Fibroblast of the conjunctiva (primary cell): ENCODE data around the gene BCAS1.

Experiments
- DNase-seq: peaks from one replicate; pipeline ENCODE4 v3.0.0-alpha.2; 2010; ENCODE audit warnings: low read depth

The BCAS1 gene

GRCh38 chr20:54103067-54103761 is 32.8 kb upstream of the BCAS1 start:
- peak; percentile 34 for DNase-seq

- DNase-seq: no peak
Measured at GRCh38 chr20:54102543-54102942, 32.1 kb upstream of the BCAS1 start.

GRCh38 chr20:54100563-54100962 is 30.2 kb upstream of the BCAS1 start:
- DNase-seq: no peak

- DNase-seq: no peak
Measured at GRCh38 chr20:54099894-54100293, 29.5 kb upstream of the BCAS1 start.

- DNase-seq: no peak
Measured at GRCh38 chr20:54098047-54098446, 27.7 kb upstream of the BCAS1 start.

- DNase-seq: no peak
Measured at GRCh38 chr20:54097236-54097529, 26.8 kb upstream of the BCAS1 start.

GRCh38 chr20:54095824-54096223 is 25.4 kb upstream of the BCAS1 start:
- no peak for DNase-seq

- DNase-seq: no peak
Measured at GRCh38 chr20:54094268-54094580, 23.8 kb upstream of the BCAS1 start.

GRCh38 chr20:54093423-54094267 is 23.3 kb upstream of the BCAS1 start:
- DNase-seq: no peak

GRCh38 chr20:54092021-54092420 is 21.6 kb upstream of the BCAS1 start:
- DNase-seq: no peak

GRCh38 chr20:54091120-54091480 is 20.7 kb upstream of the BCAS1 start:
- no peak for DNase-seq

GRCh38 chr20:54090230-54091119 is 20.1 kb upstream of the BCAS1 start:
- no peak for DNase-seq

- no peak for DNase-seq
Measured at GRCh38 chr20:54088430-54088829, 18.0 kb upstream of the BCAS1 start.

- no peak for DNase-seq
Measured at GRCh38 chr20:54086507-54087039, 16.2 kb upstream of the BCAS1 start.

- no peak for DNase-seq
Measured at GRCh38 chr20:54085910-54086309, 15.5 kb upstream of the BCAS1 start.

GRCh38 chr20:54085425-54085824 is 15.0 kb upstream of the BCAS1 start:
- DNase-seq: no peak

GRCh38 chr20:54084727-54085388 is 14.5 kb upstream of the BCAS1 start:
- no peak for DNase-seq

GRCh38 chr20:54084193-54084592 is 13.8 kb upstream of the BCAS1 start:
- no peak for DNase-seq

GRCh38 chr20:54083459-54083858 is 13.1 kb upstream of the BCAS1 start:
- DNase-seq: no peak

- DNase-seq: no peak
Measured at GRCh38 chr20:54082100-54082499, 11.7 kb upstream of the BCAS1 start.

- DNase-seq: no peak
Measured at GRCh38 chr20:54079652-54080051, 9.3 kb upstream of the BCAS1 start.

- no peak for DNase-seq
Measured at GRCh38 chr20:54078296-54078984, 8.0 kb upstream of the BCAS1 start.
